ENCODE data around the gene SSR2. TPM values are rescaled to one million over a fixed set of nuclear protein-coding genes. Genes with fewer than 3 reads are reported as not detected.

Gene SSR2
- total RNA-seq, 1 donor from 2014 or later, result 255 TPM

DNA sequence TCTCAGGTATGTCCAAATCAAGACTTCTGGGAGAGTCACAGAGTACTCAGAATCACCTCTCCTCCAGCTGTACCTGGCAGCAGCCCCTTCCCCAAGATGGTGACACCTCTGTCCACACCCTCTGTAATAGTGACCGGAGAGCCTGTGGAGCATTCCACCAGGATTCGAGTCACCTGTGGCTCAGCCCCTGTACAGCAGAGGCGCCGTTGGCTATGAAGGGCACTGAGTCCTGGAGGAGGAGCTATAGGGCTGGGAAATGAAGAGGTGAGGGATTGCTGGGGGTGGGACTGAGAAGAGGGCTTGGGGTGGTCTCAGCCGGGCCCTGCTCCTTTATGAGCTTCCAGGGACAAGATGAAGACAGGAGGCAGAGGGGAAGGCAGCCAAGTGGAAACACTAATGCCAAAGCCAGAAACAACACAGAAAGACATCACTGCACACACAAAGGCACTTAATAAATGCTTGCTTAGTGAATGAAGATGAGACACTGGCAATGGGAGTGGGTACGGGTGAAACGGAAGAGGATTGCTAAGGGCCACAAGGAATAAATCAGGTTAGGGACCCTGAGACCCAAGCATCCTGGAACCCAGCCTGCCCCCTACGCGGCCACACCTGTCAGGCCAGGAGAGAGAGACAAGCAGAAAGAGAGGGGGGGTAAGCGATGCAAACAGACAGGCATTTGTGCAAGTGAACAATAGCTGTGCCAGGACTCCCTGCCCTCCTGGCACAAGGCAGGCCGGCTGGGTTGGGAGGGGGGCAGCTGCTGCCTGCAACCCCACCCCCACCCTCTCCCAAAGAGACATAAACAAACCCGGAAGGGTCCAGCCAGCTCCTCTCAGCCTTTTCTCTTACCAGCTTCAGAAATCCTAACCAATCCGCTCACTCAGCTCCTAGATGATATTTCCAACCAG is 46.3 kb downstream of the SSR2 start:
- Mint-ChIP-seq H3K9me3 (no peaks in the 10 kb centered on the region), H3K4me3 (peak overlapping the region; percentile 98), H3K36me3 (ENCODE audit: low read depth) (peaks cover 6% of the 10 kb centered on the region), H3K27me3 (ENCODE audit: low read depth) (no peaks in the 10 kb centered on the region), H3K4me1 (peaks cover 80% of the 10 kb centered on the region), H3K27ac (ENCODE audit: unreplicated experiment) (peak overlapping the region; percentile 43)
- TF ChIP-seq CTCF (conservative IDR thresholded peaks at IDR 0.05), result no peak
- DNase-seq (ENCODE audit: low read depth, low spot score), result no peak

DNA sequence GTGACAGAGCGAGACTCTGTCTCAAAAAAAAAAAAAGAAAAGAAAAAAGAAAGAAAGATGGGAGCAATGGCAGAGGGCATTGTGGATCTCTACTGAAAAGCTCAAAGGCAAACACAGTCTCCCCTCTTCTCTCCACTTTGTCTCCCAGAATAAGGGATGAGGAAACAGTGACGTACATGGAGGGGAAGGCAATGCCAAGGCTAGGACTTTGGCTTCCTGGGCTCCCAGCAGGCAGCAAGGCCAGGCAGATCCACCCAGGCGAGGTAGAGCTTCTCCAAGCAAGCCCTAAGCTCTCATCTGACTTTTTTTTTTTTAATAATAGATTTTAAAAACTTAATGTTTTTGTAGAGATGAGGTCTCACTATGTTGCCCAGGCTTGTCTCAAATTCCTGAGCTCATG is 47.0 kb downstream of the SSR2 start:
- peaks cover 79% of the 10 kb centered on the region for H3K4me1 Mint-ChIP-seq
- H3K27me3 Mint-ChIP-seq (ENCODE audit: low read depth), result no peaks in the 10 kb centered on the region
- peak overlapping the region; percentile 82 for H3K4me3 Mint-ChIP-seq
- TF ChIP-seq CTCF (conservative IDR thresholded peaks at IDR 0.05), result no peak
- no peak overlapping the region for H3K27ac Mint-ChIP-seq (ENCODE audit: unreplicated experiment)
- no peaks in the 10 kb centered on the region for H3K9me3 Mint-ChIP-seq
- H3K36me3 Mint-ChIP-seq (ENCODE audit: low read depth), result peaks cover 6% of the 10 kb centered on the region
- DNase-seq (ENCODE audit: low read depth, low spot score), result no peak

DNA sequence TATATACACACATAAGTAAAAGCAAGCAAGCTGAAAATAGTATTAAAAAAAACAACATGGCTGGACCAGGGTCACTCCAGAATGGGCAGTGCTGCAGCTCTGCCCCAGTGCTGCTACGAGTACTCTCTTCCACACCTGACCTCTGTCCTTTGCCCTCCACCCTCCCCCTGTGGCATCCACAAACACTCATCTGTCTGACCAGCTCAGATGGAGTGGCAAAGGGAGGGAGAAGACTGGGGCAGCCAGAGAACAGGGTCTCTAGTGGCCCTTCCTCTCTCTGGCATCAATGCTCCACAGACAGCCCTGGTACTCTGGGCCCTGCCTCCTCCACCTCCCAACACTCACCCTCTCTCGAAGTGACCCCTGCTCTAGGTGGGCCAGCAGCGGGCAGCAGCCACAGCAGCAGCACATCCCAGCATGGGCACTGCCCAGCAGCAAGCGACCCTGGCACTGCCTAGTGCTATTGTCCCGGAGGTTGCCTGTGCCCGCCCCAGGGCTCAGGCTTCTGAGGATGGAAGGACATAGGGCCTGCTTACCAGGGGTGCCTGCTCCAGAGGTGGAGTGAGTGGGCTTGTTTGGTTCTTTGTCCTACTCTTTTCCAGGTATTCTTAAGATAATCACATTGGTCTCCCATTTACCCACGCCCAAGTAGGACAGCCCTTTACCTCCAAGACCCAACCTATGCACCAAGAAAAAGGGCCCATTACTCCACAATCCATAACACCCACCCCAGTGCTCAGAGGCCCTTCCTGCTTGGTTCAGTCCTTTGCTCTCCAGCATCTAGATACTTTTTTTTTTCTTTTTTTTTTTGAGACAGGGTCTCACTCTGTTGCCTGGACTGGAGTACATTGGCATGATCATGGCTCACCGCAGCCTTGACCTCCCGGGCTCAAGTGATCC is 48.6 kb downstream of the SSR2 start:
- H3K27me3 Mint-ChIP-seq (ENCODE audit: low read depth), result no peaks in the 10 kb centered on the region
- no peaks in the 10 kb centered on the region for H3K9me3 Mint-ChIP-seq
- no peak for DNase-seq (ENCODE audit: low read depth, low spot score)
- H3K4me1 Mint-ChIP-seq, result peaks cover 89% of the 10 kb centered on the region
- H3K36me3 Mint-ChIP-seq (ENCODE audit: low read depth), result peaks cover 6% of the 10 kb centered on the region
- H3K27ac Mint-ChIP-seq (ENCODE audit: unreplicated experiment), result peak overlapping the region; percentile 84
- H3K4me3 Mint-ChIP-seq, result peak overlapping the region; percentile 78
- no peak for TF ChIP-seq CTCF (conservative IDR thresholded peaks at IDR 0.05)

GRCh38 chr1:155970531-155971167 is 50.1 kb downstream of the SSR2 start:
- Mint-ChIP-seq H3K9me3 (no peaks in the 10 kb centered on the region), H3K27ac (ENCODE audit: unreplicated experiment) (peak overlapping the region; percentile 96), H3K36me3 (ENCODE audit: low read depth) (peaks cover 10% of the 10 kb centered on the region), H3K27me3 (ENCODE audit: low read depth) (no peaks in the 10 kb centered on the region), H3K4me1 (peaks cover 78% of the 10 kb centered on the region), H3K4me3 (peak overlapping the region; percentile 81)
- TF ChIP-seq CTCF (conservative IDR thresholded peaks at IDR 0.05), result no peak
- DNase-seq (ENCODE audit: low read depth, low spot score), result no peak

DNA sequence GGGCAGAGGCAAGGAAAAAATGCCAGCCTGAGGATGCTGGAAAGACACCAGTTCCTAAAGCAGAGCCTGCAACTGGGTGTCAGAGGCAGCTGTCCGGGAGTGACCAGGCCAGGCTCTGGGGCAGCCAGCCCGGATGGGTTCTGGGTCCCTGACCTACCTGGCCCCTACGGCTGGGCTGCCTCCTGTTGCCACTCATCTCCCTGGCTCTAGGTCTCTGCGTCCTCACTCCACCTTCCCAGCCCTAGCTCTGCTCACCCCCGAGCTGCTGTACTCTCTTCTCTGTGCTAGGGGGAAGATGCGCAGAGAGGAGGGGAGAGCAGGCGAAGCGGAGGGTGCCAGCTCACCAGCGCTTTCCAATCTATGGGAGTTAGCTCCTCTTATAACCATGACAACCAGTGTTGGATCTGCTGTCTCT is 51.4 kb downstream of the SSR2 start:
- Mint-ChIP-seq H3K4me1 (peaks cover 65% of the 10 kb centered on the region), H3K27me3 (ENCODE audit: low read depth) (no peaks in the 10 kb centered on the region), H3K9me3 (no peaks in the 10 kb centered on the region), H3K4me3 (peak overlapping the region; percentile 11), H3K27ac (ENCODE audit: unreplicated experiment) (peak overlapping the region; percentile 90), H3K36me3 (ENCODE audit: low read depth) (peaks cover 10% of the 10 kb centered on the region)
- DNase-seq (ENCODE audit: low read depth, low spot score), result no peak
- no peak for TF ChIP-seq CTCF (conservative IDR thresholded peaks at IDR 0.05)

Measured in neural crest cell (in vitro differentiated cells).